ENCODE data around the gene MVP. TPM values are rescaled to one million over a fixed set of nuclear protein-coding genes. Genes with fewer than 3 reads are reported as not detected.

Gene MVP
- total and polyA plus RNA-seq, 10 donors: 72.3 to 200 (median 152) TPM

DNA sequence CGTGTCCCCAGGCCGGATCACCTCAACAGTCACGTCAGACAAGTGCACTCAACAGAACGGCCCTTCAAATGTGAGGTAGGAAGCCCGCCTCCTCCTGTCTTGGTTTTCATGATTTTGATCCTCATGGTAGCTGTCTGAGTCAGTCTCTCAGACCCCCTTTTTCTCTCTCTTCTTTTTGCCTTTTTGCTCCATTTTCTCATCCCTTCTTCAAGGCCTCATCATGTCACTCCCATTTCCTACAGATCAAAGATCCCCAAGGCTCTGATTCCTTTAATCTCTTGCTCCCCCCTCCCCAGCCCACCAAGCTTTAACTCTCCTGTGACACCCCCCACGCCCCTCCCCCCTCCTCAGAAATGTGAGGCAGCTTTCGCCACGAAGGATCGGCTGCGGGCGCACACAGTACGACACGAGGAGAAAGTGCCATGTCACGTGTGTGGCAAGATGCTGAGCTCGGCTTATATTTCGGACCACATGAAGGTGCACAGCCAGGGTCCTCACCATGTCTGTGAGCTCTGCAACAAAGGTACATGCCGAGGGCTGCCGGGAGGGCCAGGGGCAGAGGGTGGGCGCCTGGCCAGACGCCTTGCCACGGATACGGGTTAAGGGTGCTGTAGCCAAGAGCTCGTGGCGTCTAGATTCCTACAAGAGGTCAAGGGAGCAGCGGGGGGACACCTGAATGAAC, 11.9 kb upstream of the MVP start:
- Histone ChIP-seq H3K27ac (peak overlapping the region; percentile 88 to 100 (median 94)), H3K36me3 (peaks cover 0 to 30% (median 19%) of the 10 kb centered on the region in 6 donors), H3K4me1 (peaks cover 52 to 79% (median 71%) of the 10 kb centered on the region in 6 donors), H3K4me3 (peak overlapping the region; percentile 16 to 92 (median 56)), H3K27me3 (replicated peaks in 1 of 7) (peaks cover 0 to 19% (median 10%) of the 10 kb centered on the region in 7 donors), H3K9me3 (no peaks in the 10 kb centered on the region)
- 37 to 55% (median 45%) methylated on average over 25 of the region's 25 CpGs for WGBS, 5 donors
- DNase-seq: peak; percentile 85
- intact Hi-C loops (cut with DNase I; ENCODE audit: low total_unique reads): no loop called here
- TF ChIP-seq POLR2AphosphoS5 (IDR thresholded peaks at IDR 0.05): peak in 1 of 3 donors; percentile 5
- TF ChIP-seq, protein P1, sequence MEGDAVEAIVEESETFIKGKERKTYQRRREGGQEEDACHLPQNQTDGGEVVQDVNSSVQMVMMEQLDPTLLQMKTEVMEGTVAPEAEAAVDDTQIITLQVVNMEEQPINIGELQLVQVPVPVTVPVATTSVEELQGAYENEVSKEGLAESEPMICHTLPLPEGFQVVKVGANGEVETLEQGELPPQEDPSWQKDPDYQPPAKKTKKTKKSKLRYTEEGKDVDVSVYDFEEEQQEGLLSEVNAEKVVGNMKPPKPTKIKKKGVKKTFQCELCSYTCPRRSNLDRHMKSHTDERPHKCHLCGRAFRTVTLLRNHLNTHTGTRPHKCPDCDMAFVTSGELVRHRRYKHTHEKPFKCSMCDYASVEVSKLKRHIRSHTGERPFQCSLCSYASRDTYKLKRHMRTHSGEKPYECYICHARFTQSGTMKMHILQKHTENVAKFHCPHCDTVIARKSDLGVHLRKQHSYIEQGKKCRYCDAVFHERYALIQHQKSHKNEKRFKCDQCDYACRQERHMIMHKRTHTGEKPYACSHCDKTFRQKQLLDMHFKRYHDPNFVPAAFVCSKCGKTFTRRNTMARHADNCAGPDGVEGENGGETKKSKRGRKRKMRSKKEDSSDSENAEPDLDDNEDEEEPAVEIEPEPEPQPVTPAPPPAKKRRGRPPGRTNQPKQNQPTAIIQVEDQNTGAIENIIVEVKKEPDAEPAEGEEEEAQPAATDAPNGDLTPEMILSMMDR (IDR thresholded peaks at IDR 0.05 in 8 of 11, conservative IDR thresholded peaks at IDR 0.05 in 3 of 11): no peak

DNA sequence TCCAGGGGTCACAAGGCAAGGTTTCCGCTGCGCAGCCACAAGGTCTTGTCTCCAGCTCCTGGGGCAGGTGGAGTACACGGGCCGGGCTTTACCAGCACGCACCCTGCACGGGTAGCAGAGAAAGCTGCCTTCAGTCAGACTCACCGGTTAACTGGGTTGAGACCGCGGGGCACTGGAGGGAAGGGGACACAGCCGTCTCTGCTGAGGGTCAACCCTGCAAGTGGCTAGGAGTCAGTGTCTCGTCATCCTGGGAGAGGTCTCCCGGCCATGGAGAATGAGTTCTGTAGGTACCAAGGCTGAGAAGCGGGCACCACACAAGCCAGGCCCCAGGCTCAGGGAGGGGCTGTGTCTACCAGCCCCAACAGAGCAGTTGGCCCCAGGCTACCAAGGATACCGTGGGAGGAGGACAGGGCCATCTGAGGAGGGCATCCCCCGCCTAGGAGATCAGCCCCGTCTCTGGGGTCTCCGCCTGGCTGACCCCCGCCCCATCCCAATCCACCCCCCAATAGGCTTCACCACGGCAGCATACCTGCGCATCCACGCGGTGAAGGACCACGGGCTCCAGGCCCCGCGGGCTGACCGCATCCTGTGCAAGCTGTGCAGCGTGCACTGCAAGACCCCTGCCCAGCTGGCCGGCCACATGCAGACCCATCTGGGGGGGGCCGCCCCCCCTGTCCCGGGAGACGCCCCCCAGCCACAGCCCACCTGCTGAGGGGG, 11.1 kb upstream of the MVP start:
- peaks cover 50 to 80% (median 69%) of the 10 kb centered on the region in 6 donors for H3K4me1 ChIP-seq

DNA sequence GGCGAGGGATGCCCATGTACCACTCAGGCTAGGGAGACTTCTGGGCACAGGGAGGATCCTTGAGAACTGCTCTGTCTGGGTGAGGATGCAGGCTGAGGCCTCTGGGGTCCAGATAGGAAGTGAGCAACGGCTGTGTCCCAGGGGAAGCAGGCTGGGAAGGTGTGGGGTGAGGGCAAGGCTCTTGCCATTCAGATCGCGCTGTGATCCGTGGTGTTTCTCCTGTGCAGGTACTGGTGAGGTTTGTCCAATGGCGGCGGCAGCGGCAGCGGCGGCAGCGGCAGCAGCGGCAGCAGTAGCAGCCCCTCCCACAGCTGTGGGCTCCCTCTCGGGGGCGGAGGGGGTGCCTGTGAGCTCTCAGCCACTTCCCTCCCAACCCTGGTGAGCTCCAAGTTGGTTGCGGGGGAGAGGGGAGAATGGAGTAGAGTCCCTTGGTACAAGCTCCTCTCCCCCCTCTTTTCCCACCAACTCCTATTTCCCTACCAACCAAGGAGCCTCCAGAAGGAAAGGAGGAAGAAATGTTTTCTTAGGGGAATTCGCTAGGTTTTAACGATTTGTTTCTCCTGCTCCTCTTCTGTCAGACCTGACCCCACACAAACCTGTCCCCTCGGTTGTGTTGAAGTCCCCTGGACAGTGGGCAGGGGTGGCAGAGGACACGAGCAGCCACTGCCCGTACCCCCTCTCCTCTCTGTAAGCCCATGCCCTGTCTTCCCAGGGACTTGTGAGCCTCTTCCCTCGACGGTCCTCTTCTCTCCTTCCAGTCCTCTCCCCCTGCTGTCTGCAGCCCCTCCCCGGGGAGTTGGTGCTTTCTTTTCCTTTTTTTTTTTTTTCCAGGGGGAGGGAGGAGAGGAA, 10.2 kb upstream of the MVP start:
- peaks cover 0 to 19% (median 10%) of the 10 kb centered on the region in 7 donors for H3K27me3 ChIP-seq (replicated peaks in 1 of 7)
- peak; percentile 84 for DNase-seq
- intact Hi-C loops (cut with DNase I; ENCODE audit: low total_unique reads): no loop called here
- peak in 1 of 3 donors; percentile 68 for TF ChIP-seq POLR2AphosphoS5 (IDR thresholded peaks at IDR 0.05)
- TF ChIP-seq, protein P1 (IDR thresholded peaks at IDR 0.05 in 8 of 11, conservative IDR thresholded peaks at IDR 0.05 in 3 of 11): no peak
- H3K9me3 ChIP-seq: no peaks in the 10 kb centered on the region
- peak overlapping the region in 2 of 8 donors; percentile 0 to 92 for H3K4me3 ChIP-seq
- peak overlapping the region in 7 of 8 donors; percentile 46 to 100 (median 93) for H3K27ac ChIP-seq
- WGBS, 5 donors: 50 to 65% (median 54%) methylated on average over 17 to 23 of the region's 23 CpGs
- peaks cover 0 to 27% (median 19%) of the 10 kb centered on the region in 6 donors for H3K36me3 ChIP-seq
- peaks cover 46 to 80% (median 68%) of the 10 kb centered on the region in 6 donors for H3K4me1 ChIP-seq

More for the DNA sequence above, 11.1 kb upstream of the MVP start:
- intact Hi-C loops (cut with DNase I; ENCODE audit: low total_unique reads): no loop called here
- Histone ChIP-seq H3K27ac (peak overlapping the region in 7 of 8 donors; percentile 89 to 100 (median 94)), H3K36me3 (peaks cover 0 to 27% (median 19%) of the 10 kb centered on the region in 6 donors), H3K27me3 (replicated peaks in 1 of 7) (peaks cover 0 to 19% (median 10%) of the 10 kb centered on the region in 7 donors), H3K9me3 (no peaks in the 10 kb centered on the region), H3K4me3 (peak overlapping the region in 4 of 8 donors; percentile 61 to 92 (median 63))
- peak in 1 of 3 donors; percentile 36 for TF ChIP-seq POLR2AphosphoS5 (IDR thresholded peaks at IDR 0.05)
- TF ChIP-seq, protein P1 (IDR thresholded peaks at IDR 0.05 in 8 of 11, conservative IDR thresholded peaks at IDR 0.05 in 3 of 11): no peak
- peak; percentile 86 for DNase-seq
- whole genome bisulfite sequencing, 5 donors: 79 to 85% (median 82%) methylated on average over 13 to 31 of the region's 31 CpGs

Measured in spleen (tissue), 11 donors.